Inferior parietal cortex (tissue), 1 donor: ENCODE data around the gene DLX1.
"Not testable (repeated sequence)": the region's sequence is repeated elsewhere in the genome, so short reads cannot be mapped to it uniquely, and the experiment has no call there.

Source experiments
- DNase-seq: peaks from one replicate; pipeline ENCODE4 v3.0.0-alpha.2; 2016; ENCODE audit errors: extremely low spot score

Gene DLX1

DNA sequence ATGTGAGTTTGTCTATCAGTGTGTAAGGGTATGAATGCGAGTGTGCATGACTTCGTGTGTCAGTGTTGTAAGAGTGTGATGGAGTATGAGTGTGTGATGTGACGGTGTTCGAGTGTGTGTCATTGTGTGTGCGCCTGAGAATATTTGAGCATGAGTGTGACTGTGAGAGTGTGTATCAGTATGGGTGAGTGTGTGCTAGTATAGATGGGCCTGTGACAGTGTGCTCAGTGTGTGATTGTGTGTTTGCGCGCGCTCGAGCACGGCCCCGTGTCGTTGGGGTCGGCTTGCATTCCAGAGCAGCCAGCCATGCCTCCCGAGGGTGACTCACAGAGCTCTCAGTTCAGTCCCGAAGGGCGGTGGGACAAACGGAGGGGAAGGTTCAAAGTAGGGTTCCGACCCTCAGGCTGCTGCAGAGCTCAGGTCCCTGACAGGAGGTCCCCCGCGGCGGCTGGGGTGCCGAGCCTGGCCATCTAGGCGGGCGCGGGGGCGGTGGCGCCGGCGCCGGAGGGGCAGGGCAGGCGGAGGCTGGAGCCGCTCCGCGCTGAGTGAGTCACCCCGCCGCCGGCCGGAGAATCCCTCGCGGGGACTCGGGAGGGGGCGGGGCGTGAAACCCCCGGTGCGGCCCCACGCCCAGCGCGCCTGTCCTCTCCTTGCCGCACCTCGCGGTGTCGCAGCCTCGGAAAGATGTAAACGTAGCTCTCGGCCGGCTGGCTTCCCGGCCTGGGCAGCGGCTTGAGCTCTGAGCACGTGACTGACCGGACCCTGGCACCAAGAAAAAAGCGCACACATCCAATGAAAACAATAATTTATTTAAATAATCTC lies 13.6 kb downstream of the DLX1 start:
- no peak for DNase-seq

DNA sequence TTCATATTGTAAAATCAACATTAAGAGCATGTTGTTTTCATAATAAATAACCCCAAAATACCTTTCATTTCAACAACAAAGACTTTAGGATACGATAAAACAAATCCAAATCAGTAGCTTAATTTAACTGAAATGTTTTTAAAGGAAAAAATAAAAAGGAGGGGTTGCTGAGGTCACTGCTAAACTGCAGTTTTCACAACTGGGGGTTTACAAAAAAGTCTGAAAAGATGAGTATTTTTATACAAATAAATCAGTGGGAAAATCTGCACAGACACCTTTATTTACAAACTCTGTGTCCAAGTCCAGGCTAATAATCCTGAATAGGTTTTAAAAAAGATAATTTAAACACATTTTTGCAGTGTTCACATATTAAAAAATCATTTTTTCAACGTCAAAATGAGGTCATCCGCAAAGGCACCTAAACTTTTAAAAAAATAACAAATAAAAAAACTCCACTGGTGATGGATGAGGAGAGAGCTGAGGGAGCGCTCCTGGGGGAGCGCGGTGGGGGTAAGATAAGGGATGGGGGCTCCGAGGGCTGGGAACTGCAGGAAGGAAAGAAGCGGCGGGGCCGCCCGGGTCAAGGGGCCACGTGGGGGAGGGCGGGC lies 14.3 kb downstream of the DLX1 start:
- no peak for DNase-seq

DNA sequence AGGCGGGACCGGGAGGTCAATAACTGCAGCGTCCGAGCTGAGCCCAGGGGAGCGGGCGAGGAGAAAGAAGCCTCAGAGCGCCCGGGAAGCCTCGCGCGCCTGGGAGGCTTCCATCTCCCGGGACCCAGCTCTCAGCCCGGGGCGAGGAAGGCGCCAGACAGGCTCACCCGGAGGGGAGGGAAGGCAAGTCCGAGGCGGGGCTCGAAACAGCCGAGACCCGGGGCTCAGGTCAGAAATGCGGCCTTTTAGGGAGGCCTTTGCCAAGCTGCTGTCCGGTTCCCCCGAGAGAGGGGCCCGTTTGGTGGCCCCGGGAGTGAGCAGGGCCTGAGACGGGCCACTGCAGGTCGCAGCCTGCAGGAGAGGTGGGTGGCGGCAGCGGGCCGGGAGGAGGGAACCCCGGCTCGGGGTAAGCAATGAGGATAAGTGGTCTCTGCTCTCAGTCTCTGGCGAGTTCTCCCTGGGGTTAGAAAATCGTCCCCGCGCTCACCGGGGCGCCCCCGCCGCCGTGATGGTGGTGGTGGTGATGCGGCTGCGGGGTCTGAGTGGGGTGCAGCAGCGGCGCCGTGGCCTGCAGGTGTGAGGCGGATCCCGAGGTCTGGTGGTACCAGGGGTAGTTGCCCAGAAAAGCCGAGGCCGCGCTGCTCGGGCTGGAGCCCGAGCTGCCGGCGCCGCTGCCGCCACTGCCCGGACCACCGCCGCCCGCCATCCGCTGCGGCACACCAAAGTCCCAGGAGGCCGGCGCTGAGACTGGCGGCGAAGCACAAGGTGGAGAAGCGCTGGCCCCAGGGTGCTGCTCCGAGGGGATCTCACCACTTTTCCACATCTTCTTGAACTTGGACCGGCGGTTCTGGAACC lies 15.0 kb downstream of the DLX1 start:
- no peak for DNase-seq

- no peak for DNase-seq
These were observed 15.9 kb downstream of the DLX1 start for GRCh38 chr2:172100935-172101820.

DNA sequence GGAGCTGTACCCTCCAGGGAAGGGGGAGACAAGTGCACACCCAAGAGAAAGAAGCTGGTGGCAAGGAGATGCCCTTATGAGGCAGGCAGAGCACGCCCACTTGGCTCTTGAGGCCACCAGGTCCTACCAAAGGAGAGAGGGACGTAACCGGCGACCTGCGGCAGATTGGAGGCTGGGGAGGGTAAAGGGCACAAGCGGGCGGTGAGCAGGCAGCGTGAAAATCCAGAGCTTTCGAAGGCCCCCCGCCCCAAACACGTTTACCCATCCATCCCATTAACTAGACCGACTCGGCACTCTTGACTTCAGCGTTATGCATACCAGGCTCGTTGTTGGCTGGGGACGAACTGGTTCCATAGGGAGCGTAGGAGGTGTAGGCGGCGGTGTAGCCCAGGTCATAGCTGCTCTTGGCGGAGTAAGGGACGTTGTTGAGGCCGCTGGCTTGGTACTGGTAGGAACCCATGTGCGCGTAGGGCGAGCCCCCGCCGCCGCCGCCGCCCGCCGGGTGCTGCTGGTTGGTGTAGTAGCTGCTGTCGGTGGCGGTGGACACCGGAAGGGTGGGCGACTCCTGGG lies 16.6 kb downstream of the DLX1 start:
- DNase-seq, result no peak

GRCh38 chr2:172102391-172103359 lies 17.4 kb downstream of the DLX1 start, which contains the start of gene DLX2:
TSS of gene DLX2 (minus strand) at chr2:172102900. CDS start at chr2:172102538, 362 bp downstream.
- DNase-seq, result no peak

- no peak for DNase-seq
These were observed 18.4 kb downstream of the DLX1 start for GRCh38 chr2:172103471-172104272.

- DNase-seq, result no peak
These were observed 20.3 kb downstream of the DLX1 start for GRCh38 chr2:172105471-172106107.

- no peak for DNase-seq
These were observed 21.0 kb downstream of the DLX1 start for GRCh38 chr2:172106108-172106961.

GRCh38 chr2:172107690-172108586 lies 22.6 kb downstream of the DLX1 start:
- no peak for DNase-seq

DNA sequence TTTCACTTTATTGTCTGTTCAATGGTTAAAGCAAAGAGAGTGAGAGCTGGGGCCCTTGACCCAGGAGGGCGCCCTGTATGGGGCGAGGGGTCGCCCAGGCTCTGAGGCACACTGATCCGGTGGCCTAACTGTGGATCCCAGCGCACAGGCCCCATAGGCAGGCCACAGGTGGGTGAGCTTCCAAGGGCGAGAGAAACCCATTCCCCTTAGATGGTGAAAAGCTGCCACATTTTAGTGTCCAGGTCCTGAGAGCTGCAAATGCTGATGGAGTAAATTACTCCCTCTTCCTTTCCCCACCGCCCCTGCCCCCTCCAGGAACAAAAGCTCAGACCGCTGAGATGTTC lies 23.3 kb downstream of the DLX1 start:
- no peak for DNase-seq

DNA sequence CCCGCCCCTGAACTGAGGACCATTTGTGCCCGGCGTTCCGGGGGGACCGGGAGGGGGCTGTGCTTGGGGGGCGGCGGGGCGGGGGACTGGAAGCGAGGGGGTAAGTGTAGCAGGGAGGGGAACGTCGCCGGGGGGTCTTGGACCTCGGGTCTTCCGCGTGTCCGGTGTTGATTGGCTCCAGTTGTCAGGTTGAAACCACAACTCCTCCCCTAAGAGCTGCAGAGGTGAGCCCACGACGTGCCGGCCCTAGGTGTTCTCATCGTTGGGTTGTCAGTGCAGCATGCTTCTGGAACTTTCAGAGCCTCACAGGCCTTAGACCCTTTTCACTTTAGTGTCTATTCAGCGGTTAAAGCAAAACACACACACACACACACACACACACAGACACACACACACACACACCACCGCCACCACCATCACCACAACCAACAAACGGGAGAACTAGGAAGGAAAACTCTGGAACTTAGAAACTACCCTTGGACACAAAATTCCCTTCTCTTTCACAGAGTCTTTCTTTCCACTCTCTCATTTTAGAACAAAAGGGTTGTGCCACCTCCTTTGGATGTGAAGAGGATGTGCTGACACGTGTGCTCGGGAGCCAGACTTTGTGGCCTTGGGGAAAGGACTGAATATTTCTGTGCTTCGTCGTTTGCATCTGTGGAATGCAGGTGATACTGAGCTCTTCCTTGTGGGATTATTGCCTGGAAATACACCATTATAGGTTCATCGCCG lies 24.1 kb downstream of the DLX1 start:
- no peak for DNase-seq

DNA sequence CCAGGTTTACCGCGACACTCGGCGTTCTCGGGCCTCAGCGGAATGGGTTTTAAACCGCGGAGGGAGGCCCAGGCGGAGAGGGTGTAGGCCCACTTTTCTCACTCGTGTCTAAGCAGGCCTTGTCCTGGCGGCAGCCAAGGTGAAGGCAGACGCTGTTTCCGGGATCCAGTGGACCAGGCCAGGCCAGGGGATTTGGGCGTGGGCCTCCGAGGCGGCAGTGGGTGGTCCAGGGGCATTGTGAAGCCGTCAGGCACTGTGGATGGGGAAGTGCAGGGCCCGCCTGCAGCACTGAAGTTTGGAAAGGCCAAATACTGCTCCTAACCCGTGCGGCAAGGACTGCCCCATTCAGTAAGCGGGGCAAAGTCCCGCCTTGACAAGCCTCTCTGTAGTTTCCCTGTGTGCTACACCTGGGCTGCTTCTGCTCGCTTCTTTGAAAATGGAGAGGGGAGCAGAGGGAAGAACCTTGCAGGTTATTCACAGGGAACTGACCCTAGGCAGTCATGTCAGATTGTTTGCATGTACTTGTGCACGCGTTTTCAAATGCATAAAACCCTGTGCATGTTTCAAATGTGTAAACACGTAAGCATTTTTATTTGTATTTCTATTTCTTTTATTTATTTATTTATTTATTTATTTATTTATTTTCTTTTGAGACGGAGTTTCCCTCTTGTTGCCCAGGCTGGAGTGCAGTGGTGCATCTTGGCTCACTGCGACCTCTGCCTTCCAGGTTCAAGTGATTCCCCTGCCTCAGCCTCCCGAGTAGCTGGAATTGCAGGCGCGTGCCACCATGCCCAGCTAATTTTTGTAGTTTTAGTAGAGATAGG lies 24.9 kb downstream of the DLX1 start:
- DNase-seq, result no peak

GRCh38 chr2:172113617-172114016 lies 28.3 kb downstream of the DLX1 start:
- DNase-seq, result no peak

DNA sequence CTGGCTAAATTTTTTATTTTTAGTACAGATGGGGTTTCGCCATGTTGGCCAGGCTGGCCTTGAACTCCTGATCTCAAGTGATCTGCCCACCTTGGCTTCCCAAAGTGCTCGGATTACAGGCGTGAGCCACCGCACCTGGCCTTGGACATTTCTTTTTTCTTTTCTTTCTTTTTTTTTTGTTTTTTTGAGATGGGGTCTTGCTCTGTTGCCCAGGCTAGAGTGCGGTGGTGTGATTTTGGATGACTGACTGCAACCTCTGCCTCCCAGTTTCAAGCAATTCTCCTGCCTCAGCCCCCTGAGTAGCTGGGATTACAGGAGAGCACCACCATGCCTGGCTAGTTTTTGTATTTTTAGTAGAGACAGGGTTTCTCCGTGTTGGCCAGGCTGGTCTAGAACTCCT lies 28.9 kb downstream of the DLX1 start:
- DNase-seq, result not testable (repeated sequence)
